GM15510 (cell line): ENCODE data around the gene TTLL6.

Experiments used
- POLR2A ChIP-seq: IDR thresholded peaks from 3 replicates; pipeline ENCODE4 v1.6.1; 2011; ENCODE audit warnings: borderline replicate concordance; ENCODE audit not compliant: insufficient read length; ENCODE audit errors: extremely low read depth

The TTLL6 gene

GRCh38 chr17:48740537-48740936, 76.5 kb downstream of the TTLL6 start:
- TF ChIP-seq POLR2A, result no peak

- TF ChIP-seq POLR2A, result no peak
Observed at GRCh38 chr17:48738803-48739526, 78.1 kb downstream of the TTLL6 start.

- TF ChIP-seq POLR2A, result no peak
Observed at GRCh38 chr17:48738424-48738802, 78.6 kb downstream of the TTLL6 start.

GRCh38 chr17:48737330-48738043, 79.5 kb downstream of the TTLL6 start:
- TF ChIP-seq POLR2A, result no peak

- TF ChIP-seq POLR2A, result no peak
Observed at GRCh38 chr17:48735062-48735351, 82.0 kb downstream of the TTLL6 start.

- no peak for TF ChIP-seq POLR2A
Observed at GRCh38 chr17:48734333-48735061, 82.5 kb downstream of the TTLL6 start.

- TF ChIP-seq POLR2A, result no peak
Observed at GRCh38 chr17:48733632-48734328, 83.2 kb downstream of the TTLL6 start.

GRCh38 chr17:48732688-48733629, 84.1 kb downstream of the TTLL6 start:
- TF ChIP-seq POLR2A, result no peak

GRCh38 chr17:48731355-48731754, 85.7 kb downstream of the TTLL6 start:
- no peak for TF ChIP-seq POLR2A

- no peak for TF ChIP-seq POLR2A
Observed at GRCh38 chr17:48730240-48730550, 86.8 kb downstream of the TTLL6 start.

GRCh38 chr17:48729335-48730239, 87.4 kb downstream of the TTLL6 start:
- TF ChIP-seq POLR2A, result no peak

- TF ChIP-seq POLR2A, result no peak
Observed at GRCh38 chr17:48728232-48729231, 88.5 kb downstream of the TTLL6 start, which contains the start of gene HOXB13. Gene HOXB13, minus strand, starts transcription at chr17:48728750. Its CDS starts 157 bp downstream, at chr17:48728593.

- no peak for TF ChIP-seq POLR2A
Observed at GRCh38 chr17:48727415-48728175, 89.4 kb downstream of the TTLL6 start.
